Right lung (tissue), 5 donors: ENCODE measurements around the gene FHIT. TPM values are rescaled to one million over a fixed set of nuclear protein-coding genes. Genes with fewer than 3 reads are reported as not detected.

Experiments
- DNase-seq, 2 donors: peaks; one replicate each; pipeline ENCODE4 v3.0.0-alpha.2; 2013
- polyA plus RNA-seq, 5 donors: library from polyadenylated mRNA; unstranded; fragments of 120-200 nt; gene quantifications; one replicate each; pipeline versions ENCODE4 v1.2.1 to v1.2.3, GENCODE V29; 2013; ENCODE audit warnings: inconsistent platforms in 1 of 5, low replicate concordance in 1 of 5; ENCODE audit not compliant: insufficient read length in 5 of 5, insufficient read depth in 1 of 5

The FHIT gene
- polyA plus RNA-seq, 5 donors, result 9.1 to 17.8 (median 10.6) TPM

GRCh38 chr3:60636846-60637245, 614.4 kb downstream of the FHIT start:
- DNase-seq, result no peak

GRCh38 chr3:60633644-60634043, 617.6 kb downstream of the FHIT start:
- peak in 1 of 2 donors; percentile 4 for DNase-seq

GRCh38 chr3:60631509-60631908, 619.7 kb downstream of the FHIT start:
- DNase-seq, result no peak

GRCh38 chr3:60630953-60631352, 620.3 kb downstream of the FHIT start:
- no peak for DNase-seq

- no peak for DNase-seq
These were observed 621.4 kb downstream of the FHIT start for GRCh38 chr3:60629816-60630215.

- peak; percentile 6 to 10 for DNase-seq
These were observed 628.9 kb downstream of the FHIT start for GRCh38 chr3:60622349-60622748.

GRCh38 chr3:60617188-60617587, 634.1 kb downstream of the FHIT start:
- no peak for DNase-seq

GRCh38 chr3:60613769-60614303, 637.4 kb downstream of the FHIT start:
- no peak for DNase-seq

- DNase-seq, result peak in 1 of 2 donors; percentile 9
These were observed 640.7 kb downstream of the FHIT start for GRCh38 chr3:60610441-60611112.

- no peak for DNase-seq
These were observed 641.8 kb downstream of the FHIT start for GRCh38 chr3:60609446-60609845.

GRCh38 chr3:60603860-60604259, 647.4 kb downstream of the FHIT start:
- DNase-seq, result no peak

- no peak for DNase-seq
These were observed 650.4 kb downstream of the FHIT start for GRCh38 chr3:60600848-60601247.

- no peak for DNase-seq
These were observed 651.7 kb downstream of the FHIT start for GRCh38 chr3:60599586-60599985.

GRCh38 chr3:60598671-60599070, 652.6 kb downstream of the FHIT start:
- no peak for DNase-seq

- DNase-seq, result peak; percentile 87 to 90
These were observed 657.2 kb downstream of the FHIT start for GRCh38 chr3:60594025-60594424.

GRCh38 chr3:60591267-60591666, 660.0 kb downstream of the FHIT start:
- no peak for DNase-seq

- no peak for DNase-seq
These were observed 662.4 kb downstream of the FHIT start for GRCh38 chr3:60588806-60589205.

GRCh38 chr3:60585918-60586317, 665.3 kb downstream of the FHIT start:
- no peak for DNase-seq

- no peak for DNase-seq
These were observed 667.0 kb downstream of the FHIT start for GRCh38 chr3:60584250-60584649.

GRCh38 chr3:60582288-60582687, 669.0 kb downstream of the FHIT start:
- DNase-seq, result no peak

- DNase-seq, result no peak
These were observed 670.4 kb downstream of the FHIT start for GRCh38 chr3:60580809-60581208.

- no peak for DNase-seq
These were observed 671.5 kb downstream of the FHIT start for GRCh38 chr3:60579734-60580133.

- DNase-seq, result no peak
These were observed 672.3 kb downstream of the FHIT start for GRCh38 chr3:60578936-60579335.

- DNase-seq, result no peak
These were observed 673.7 kb downstream of the FHIT start for GRCh38 chr3:60577601-60578000.
